ENCODE data around the gene STK33.
"Not testable (repeated sequence)": the region's sequence is repeated elsewhere in the genome, so short reads cannot be mapped to it uniquely, and the experiment has no call there.

STK33 gene

DNA sequence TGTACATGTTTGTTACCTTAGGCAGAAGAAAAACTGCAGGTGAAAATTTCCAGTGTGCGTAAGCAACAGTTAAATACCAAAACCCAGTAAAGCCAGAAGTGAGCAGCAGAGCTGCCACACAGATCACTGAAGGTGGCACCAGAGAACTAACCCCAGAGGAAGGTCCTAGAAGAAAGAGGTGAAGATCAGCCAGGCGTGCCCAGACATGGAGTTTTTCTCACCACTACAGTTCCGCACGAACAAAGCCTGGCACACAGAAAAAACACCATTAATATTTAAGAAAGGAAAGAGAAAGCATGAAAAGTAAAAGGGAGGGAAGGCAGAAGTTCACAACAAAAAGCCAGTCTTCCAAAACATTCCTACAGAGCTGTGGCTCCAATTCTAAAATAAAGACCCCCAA lies 60.7 kb downstream of the STK33 start:
- no peak for DNase-seq

- DNase-seq, result no peak
Observed at GRCh38 chr11:8532475-8532874, 61.6 kb downstream of the STK33 start.

DNA sequence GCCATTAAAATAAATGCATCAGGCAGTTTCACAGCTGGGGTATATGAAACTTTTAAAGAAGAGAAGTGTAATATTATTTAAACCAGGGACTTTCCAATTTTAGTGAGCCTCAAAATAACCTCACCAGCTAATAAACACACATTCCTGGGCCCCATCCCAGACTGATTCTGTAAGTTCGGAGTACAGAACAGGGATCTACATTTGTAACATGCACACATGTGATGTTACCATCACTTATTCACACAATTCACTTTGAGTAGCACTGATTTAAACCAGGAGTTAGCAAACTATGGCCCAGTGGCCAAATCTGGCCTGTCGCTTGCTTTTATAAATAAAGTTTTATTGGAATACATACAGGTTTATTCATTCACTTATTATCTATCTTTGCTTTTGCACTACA lies 62.0 kb downstream of the STK33 start:
- DNase-seq, result no peak

GRCh38 chr11:8531312-8531711 lies 62.7 kb downstream of the STK33 start:
- DNase-seq, result peak; percentile 46

DNA sequence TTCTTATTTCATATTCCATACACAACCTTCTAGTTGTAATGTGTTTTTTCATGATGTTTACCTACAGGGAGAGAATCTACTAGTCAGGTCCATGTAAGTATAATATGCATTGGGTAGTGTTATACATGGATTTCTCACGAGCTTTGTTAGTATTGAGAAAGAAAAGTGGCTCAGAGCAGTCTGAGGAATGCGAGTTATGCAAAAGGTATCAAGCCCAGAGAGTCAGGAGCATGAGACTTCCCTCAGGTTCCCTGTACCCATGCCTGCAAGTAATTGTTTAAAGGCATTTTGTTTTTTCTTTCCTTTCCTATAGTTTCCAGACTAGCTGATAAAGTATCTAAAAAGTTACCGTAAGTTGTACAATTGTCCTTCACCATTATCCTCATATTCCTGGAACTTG lies 66.1 kb downstream of the STK33 start:
- DNase-seq, result no peak

- no peak for DNase-seq
Observed at GRCh38 chr11:8523396-8523795, 70.6 kb downstream of the STK33 start.

DNA sequence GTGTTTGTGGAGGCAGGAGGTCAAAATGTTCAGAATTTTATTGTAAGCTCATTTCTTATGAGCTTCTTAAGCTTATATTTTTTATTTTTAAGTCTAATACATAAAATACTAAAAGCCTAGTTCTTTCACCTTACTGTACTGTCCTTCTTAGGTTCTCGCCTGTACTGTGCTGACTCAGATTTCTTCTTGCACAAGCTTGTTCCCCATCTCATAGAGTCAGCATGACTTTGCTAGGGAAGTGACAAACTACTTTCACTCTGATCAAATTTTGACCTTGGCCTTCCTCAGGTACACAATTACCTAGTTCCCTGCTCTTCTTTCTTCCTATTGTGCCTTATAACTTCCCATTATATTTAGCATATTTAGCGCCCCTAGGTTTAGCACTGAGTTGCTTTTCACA lies 81.5 kb downstream of the STK33 start:
- no peak for DNase-seq

GRCh38 chr11:8503910-8504364 lies 90.1 kb downstream of the STK33 start:
- DNase-seq, result no peak

DNA sequence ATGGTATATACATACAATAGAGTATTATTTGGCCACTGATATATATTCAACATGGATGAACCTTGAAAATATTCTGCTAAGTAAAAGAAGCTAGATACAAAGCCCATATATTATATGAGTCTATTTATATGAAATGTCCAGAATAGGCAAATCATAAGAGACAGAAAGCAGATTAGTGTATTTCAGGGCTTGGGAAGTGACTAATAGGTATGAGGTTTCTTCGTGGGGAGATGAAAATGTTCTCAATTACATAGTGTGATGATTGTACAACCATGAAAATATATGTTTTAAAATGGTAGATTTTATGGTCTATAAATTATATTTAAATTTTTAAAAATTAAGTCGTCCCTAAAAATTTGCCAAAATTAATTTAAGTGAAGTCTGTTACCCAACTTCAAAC lies 92.2 kb downstream of the STK33 start:
- no peak for DNase-seq

DNA sequence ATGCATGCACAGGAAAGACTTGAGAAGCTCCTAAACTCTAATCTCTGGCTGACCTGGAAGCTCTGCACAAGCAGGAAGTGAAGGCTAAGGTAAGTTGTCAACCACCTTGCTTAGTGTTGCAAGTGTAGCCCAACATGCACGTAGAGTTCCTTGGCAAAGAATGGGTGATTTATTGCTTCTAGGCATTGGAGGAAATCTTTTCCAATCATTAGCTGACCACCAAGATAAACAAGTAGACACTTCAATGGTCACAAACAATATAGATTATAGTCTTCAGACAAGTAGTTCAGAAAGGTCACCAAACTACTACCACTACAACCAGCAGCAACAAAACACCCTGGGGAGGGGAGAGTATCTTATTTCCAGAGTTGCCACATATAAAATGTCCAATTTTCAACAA lies 105.6 kb downstream of the STK33 start:
- DNase-seq, result no peak

GRCh38 chr11:8487261-8487660 lies 106.8 kb downstream of the STK33 start:
- no peak for DNase-seq

GRCh38 chr11:8484251-8484650 lies 109.8 kb downstream of the STK33 start:
- DNase-seq, result no peak

DNA sequence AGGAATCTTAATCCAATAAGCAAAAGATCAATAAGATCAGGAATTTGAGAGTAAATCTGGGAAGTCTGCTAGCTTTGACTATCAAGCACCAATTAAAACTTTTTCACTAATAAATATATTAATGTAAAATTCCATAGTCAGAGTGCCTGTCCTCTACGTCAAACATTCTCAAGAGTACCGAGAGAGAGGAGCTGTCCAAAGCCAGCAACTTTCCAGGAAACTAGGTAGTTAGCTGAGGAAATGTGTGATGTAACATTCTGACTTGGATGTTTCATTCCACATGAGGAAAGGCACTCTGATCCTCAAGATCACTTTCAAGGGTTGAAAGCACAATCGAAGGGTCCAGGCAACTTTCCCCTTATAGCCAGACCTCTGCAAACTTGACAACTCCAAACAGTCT lies 113.2 kb downstream of the STK33 start:
- DNase-seq, result no peak

DNA sequence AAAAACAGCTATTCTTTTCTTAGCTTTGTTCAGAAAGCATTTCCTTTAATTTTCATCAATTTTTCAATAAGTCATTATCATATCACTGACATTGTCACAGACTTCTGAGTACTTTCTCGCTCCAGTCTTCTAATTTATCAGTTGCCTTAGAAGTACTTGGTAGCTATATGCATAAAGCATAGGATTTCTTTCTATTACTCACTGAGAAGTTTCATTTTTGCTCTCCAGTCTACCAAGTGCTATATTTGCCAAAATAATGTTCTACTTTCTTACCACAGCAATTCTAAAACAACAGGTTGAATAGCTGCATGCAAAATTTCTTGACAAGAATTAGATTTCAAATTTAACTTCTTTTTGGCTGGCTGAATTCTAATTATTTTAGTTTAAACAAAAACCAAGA lies 116.3 kb downstream of the STK33 start:
- no peak for DNase-seq

GRCh38 chr11:8477151-8477550 lies 116.9 kb downstream of the STK33 start:
- no peak for DNase-seq

GRCh38 chr11:8467806-8468205 lies 126.2 kb downstream of the STK33 start:
- not testable (repeated sequence) for DNase-seq

DNA sequence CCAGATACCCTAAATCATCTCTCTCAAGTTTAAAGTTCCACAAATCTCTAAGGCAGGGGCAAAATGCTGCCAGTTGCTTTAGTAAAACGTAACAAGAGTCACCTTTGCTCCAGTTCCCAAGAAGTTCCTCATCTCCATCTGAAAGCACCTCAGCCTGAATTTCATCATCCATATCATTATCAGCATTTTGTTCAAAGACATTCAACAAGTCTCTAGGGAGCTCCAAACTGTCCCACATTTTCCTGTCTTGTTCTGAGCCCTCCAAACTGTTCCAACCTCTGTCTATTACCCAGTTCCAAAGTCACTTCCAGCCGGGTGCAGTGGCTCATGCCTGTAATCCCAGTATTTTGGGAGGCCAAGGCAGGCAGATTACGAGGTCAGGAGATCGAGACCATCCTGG lies 126.7 kb downstream of the STK33 start:
- DNase-seq, result not testable (repeated sequence)

DNA sequence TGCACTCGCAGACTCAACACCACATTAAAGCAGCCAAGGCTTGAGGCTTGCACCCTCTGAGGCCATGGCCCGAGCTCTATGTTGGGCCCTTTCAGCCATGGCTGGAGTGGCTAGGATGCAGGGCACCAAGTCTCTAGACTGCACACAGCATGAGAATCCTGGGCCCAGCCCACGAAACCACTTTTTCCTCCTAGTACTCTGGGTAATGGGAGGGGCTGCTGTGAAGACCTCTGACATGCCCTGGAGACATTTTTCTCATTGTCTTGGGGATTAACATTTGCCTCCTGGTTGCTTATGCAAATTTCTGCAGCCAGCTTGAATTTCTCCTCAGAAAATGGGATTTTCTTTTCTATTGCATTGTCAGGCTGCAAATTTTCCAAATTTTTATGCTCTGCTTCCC lies 127.1 kb downstream of the STK33 start:
- DNase-seq, result not testable (repeated sequence)

- no peak for DNase-seq
Observed at GRCh38 chr11:8459711-8460399, 134.2 kb downstream of the STK33 start.

DNA sequence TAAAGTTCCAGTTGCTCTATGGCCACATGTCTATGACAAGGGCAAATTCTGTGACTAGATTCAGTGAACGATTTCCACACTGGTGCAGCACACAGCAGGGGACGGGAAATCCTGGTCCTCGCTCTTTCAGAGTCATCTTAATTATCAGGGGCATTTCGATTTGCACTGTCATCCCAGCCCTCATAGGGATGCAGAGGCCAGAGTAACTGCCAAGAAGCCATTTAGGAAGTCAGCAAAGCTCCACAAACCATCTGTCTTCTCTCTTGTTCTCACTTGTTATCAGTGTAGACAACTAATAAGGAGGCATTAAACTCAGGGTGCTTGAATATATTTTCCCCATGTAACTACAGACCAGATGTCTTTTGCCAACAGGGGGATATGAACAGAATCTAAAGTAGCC lies 151.7 kb downstream of the STK33 start:
- no peak for DNase-seq

GRCh38 chr11:8440649-8441048 lies 153.4 kb downstream of the STK33 start:
- no peak for DNase-seq

- no peak for DNase-seq
Observed at GRCh38 chr11:8429483-8429882, 164.5 kb downstream of the STK33 start.

GRCh38 chr11:8426076-8426475 lies 168.0 kb downstream of the STK33 start:
- no peak for DNase-seq

DNA sequence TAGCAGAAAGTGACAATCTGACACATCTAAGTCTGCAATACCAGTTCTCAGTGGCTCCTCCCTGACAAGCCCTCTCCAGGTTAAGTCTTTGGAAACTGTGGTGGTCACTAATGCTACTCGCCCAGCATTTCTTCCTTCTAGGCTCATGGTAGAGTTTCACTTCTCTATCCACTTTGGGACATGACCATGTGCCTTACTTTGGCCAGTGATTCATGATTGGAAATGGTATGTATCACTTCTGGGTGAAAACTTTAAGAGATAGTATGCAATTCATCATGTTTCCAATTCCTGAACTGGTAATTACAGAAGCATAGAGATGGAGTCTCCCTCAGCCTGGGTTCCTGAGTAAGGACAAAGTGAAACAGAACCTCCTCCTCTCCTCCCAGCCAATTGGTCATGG lies 178.8 kb downstream of the STK33 start:
- DNase-seq, result no peak

DNA sequence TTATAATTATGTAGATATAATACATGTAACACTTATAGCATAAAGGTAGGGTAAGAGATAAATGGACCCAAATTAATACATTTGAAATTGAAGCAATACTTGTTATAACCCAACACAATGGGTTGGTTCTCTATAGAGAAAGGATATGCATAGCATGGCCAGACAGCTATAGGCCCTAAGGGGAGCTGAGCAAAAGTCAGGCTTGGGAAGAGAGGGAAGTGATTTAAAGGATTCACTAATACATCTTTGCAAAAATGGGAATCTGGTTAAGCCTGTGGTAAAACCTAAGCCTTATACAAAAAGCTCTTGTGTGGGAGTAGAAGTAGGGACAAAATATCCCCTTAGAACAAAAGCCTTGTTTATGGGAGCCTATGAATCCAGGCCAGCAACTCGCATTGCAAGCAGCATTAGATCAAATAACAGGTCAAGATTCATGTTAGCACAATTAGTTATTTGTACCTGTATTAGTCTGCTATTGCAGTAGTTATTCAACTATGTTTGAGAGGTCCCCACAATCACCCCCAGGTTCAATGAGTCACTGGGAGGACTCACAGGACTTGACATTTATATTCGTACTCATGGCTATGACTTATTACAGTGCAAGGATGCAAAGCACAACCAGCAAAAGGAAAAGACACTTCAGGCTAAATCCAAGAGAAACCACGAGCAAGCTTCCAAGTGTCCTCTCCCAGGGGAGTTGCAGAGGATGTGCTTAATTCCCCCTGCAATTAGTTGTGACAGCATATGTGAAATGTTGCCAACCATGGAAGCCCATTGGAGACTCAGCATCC lies 185.7 kb downstream of the STK33 start:
- no peak for DNase-seq
